Smooth muscle cell (in vitro differentiated cells): ENCODE data around the gene ALOX15. TPM values are rescaled to one million over a fixed set of nuclear protein-coding genes. Genes with fewer than 3 reads are reported as not detected.
A peak's percentile ranks its signal among the peaks of the same experiment; 100 is the strongest.

Experiments used
- DNase-seq: peaks from one replicate; lab custom pipeline; 2025; ENCODE audit not compliant: unreplicated experiment; lab: John Stamatoyannopoulos, UW
- H2AFZ ChIP-seq: fragments of 200-600 bp; sonication (generic); 2 replicates; pipeline ENCODE4 v1.6.0; 2016; ENCODE audit warnings: antibody characterized with exemption, low read depth, mild to moderate bottlenecking
- H3F3A ChIP-seq: fragments of 200-600 bp; sonication (generic); 2 replicates; pipeline ENCODE4 v1.6.0; 2017; ENCODE audit warnings: antibody characterized with exemption, low read depth
- H3K27ac ChIP-seq: fragments of 200-600 bp; sonication (generic); 2 replicates; pipeline ENCODE4 v1.5.1; 2016; ENCODE audit warnings: low read depth, mild to moderate bottlenecking
- H3K27me3 ChIP-seq: fragments of 200-600 bp; sonication (generic); 2 replicates; pipeline ENCODE4 v1.6.1; 2016; ENCODE audit warnings: low read depth, mild to moderate bottlenecking
- H3K36me3 ChIP-seq: fragments of 200-600 bp; sonication (generic); 2 replicates; pipeline ENCODE4 v1.5.1; 2016; ENCODE audit warnings: low read depth
- H3K4me1 ChIP-seq: fragments of 200-600 bp; sonication (generic); 2 replicates; pipeline ENCODE4 v1.5.1; 2016; ENCODE audit warnings: low read depth
- H3K4me2 ChIP-seq: fragments of 200-600 bp; sonication (generic); 2 replicates; pipeline ENCODE4 v1.6.0; 2016; ENCODE audit warnings: mild to moderate bottlenecking
- H3K4me3 ChIP-seq: fragments of 200-600 bp; sonication (generic); 2 replicates; pipeline ENCODE4 v1.5.1; 2016; ENCODE audit warnings: mild to moderate bottlenecking
- H3K79me2 ChIP-seq: fragments of 200-600 bp; sonication (generic); 2 replicates; pipeline ENCODE4 v1.6.0; 2016; ENCODE audit warnings: low read depth, mild to moderate bottlenecking
- H3K9ac ChIP-seq: fragments of 200-600 bp; sonication (generic); 2 replicates; pipeline ENCODE4 v1.6.0; 2016; ENCODE audit warnings: low read depth
- H3K9me3 ChIP-seq: fragments of 200-600 bp; sonication (generic); replicated peaks from 2 replicates; pipeline ENCODE4 v1.5.1; 2016; ENCODE audit warnings: low read depth
- H4K20me1 ChIP-seq: fragments of 200-600 bp; sonication (generic); 2 replicates; pipeline ENCODE4 v1.6.0; 2016; ENCODE audit warnings: low read depth
- CTCF ChIP-seq: fragments of 200-600 bp; sonication (generic); IDR thresholded peaks from 2 replicates; pipeline ENCODE4 v1.5.1; 2017; ENCODE audit warnings: borderline replicate concordance, mild to moderate bottlenecking, antibody characterized with exemption; ENCODE audit not compliant: insufficient read depth, poor library complexity, severe bottlenecking
- WGBS: methylation state at CpG from one replicate; pipeline ENCODE4 v1.1.7; 2016; ENCODE audit warnings: low lambda C conversion rate; 5-methylcytosine and 5-hydroxymethylcytosine counted together
- polyA plus RNA-seq: library from polyadenylated mRNA; unstranded; fragments of >200 nt; fragmentation: Nextera tagmentation; extraction: Ambion mirVana; gene quantifications from 2 replicates; pipeline ENCODE4 v1.2.1, GENCODE V29; 2016
- total RNA-seq: library from RNA; depleted of rRNA; stranded (reverse); fragments of >200 nt; gene quantifications from 2 replicates; pipeline ENCODE4 v1.2.3, GENCODE V29; 2014

Gene ALOX15
- total and polyA plus RNA-seq, 2 experiments from 2014 or later, result 0.32 TPM; not detected in 1

- H3K4me2 ChIP-seq, result peak within 1 kb of the TSS; percentile 98
- H3K4me1 ChIP-seq, result peaks cover 6% of the 10 kb centered on the region
- H3F3A ChIP-seq, result peaks cover 11% of the 10 kb centered on the region
- H3K79me2 ChIP-seq, result peaks cover 11% of the 10 kb centered on the region
- TF ChIP-seq CTCF, result no peak
- H2AFZ ChIP-seq, result peak within 1 kb of the TSS; percentile 77
- no peaks in the 10 kb centered on the region for H3K9me3 ChIP-seq
- no peaks in the 10 kb centered on the region for H3K36me3 ChIP-seq
- WGBS, result 3% methylated on average over 61 of the region's 100 CpGs
- H3K27ac ChIP-seq, result no peak within 1 kb of the TSS
- H3K27me3 ChIP-seq, result no peaks in the 10 kb centered on the region
- peak within 1 kb of the TSS; percentile 63 for H3K4me3 ChIP-seq
- no peaks in the 10 kb centered on the region for H4K20me1 ChIP-seq
- DNase-seq, result no peak
- H3K9ac ChIP-seq, result peak within 1 kb of the TSS; percentile 41
Measured at GRCh38 chr17:4584101-4584916, 57.2 kb downstream of the ALOX15 start, which contains the start of gene SMTNL2. SMTNL2 (plus strand) TSS chr17:4584529; CDS start chr17:4584606, 77 bp downstream.

DNA sequence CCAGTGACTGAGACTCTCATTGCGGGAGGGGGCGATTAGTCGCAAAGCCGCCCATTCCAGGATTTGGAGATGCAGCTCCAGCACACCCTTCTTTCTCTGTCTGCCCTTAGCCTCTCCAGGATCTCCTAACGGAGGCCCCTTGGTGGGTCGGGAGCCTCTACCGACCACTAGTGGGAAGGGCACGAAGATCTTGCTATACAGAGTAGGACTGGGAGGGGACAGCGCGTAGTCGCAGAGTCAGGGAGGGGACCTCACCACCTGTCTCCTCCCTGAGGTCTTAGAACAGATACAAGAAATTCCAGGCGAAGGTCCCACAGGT, 57.7 kb downstream of the ALOX15 start:
- peak; percentile 35 for TF ChIP-seq CTCF
- no peak for DNase-seq
- H3K79me2 ChIP-seq, result peaks cover 9% of the 10 kb centered on the region

GRCh38 chr17:4583206-4583605, 58.3 kb downstream of the ALOX15 start:
- 85% methylated on average over 3 of the region's 3 CpGs for WGBS
- peak overlapping the region; percentile 98 for H3K4me2 ChIP-seq
- H3K27ac ChIP-seq, result no peak overlapping the region

More for the DNA sequence above, 57.7 kb downstream of the ALOX15 start:
- no peaks in the 10 kb centered on the region for H3K36me3 ChIP-seq
- peaks cover 11% of the 10 kb centered on the region for H3F3A ChIP-seq
- no peaks in the 10 kb centered on the region for H3K9me3 ChIP-seq
- peak overlapping the region; percentile 77 for H2AFZ ChIP-seq
- H3K4me1 ChIP-seq, result peaks cover 6% of the 10 kb centered on the region
- no peaks in the 10 kb centered on the region for H4K20me1 ChIP-seq
- no peak overlapping the region for H3K27ac ChIP-seq
- peak overlapping the region; percentile 98 for H3K4me2 ChIP-seq
- H3K9ac ChIP-seq, result peak overlapping the region; percentile 41
- 12% methylated on average over 12 of the region's 12 CpGs for WGBS
- H3K4me3 ChIP-seq, result peak overlapping the region; percentile 63
- no peaks in the 10 kb centered on the region for H3K27me3 ChIP-seq

More at GRCh38 chr17:4583206-4583605, 58.3 kb downstream of the ALOX15 start:
- H3K27me3 ChIP-seq, result no peaks in the 10 kb centered on the region
- peaks cover 5% of the 10 kb centered on the region for H3K4me1 ChIP-seq
- peaks cover 11% of the 10 kb centered on the region for H3F3A ChIP-seq
- no peaks in the 10 kb centered on the region for H3K9me3 ChIP-seq
- no peak for DNase-seq
- H4K20me1 ChIP-seq, result no peaks in the 10 kb centered on the region
- peak overlapping the region; percentile 63 for H3K4me3 ChIP-seq
- H3K79me2 ChIP-seq, result peaks cover 7% of the 10 kb centered on the region
- no peak overlapping the region for H2AFZ ChIP-seq
- H3K9ac ChIP-seq, result no peak overlapping the region
- TF ChIP-seq CTCF, result no peak
- no peaks in the 10 kb centered on the region for H3K36me3 ChIP-seq
